NT2/D1 (cell line): ENCODE results near the gene UMAD1.
A peak's percentile ranks its signal among the peaks of the same experiment; 100 is the strongest.

Source experiments
- DNase-seq: peaks from one replicate; pipeline ENCODE4 v3.0.0-alpha.2; 2011; ENCODE audit warnings: low read depth, low spot score
- H3K27me3 ChIP-seq: 2 replicates; pipeline ENCODE4 v1.6.0; 2011; ENCODE audit warnings: mild to moderate bottlenecking; ENCODE audit not compliant: insufficient read length, insufficient read depth
- H3K36me3 ChIP-seq: 2 replicates; pipeline ENCODE4 v1.6.1; 2011; ENCODE audit warnings: mild to moderate bottlenecking, low read length, mixed read lengths; ENCODE audit not compliant: insufficient read depth, insufficient read length
- H3K4me1 ChIP-seq: 2 replicates; pipeline ENCODE4 v1.5.1; 2011; ENCODE audit not compliant: insufficient read depth, insufficient read length
- H3K4me3 ChIP-seq: 2 replicates; pipeline ENCODE4 v1.5.1; 2011; ENCODE audit warnings: low read depth; ENCODE audit not compliant: insufficient read length
- H3K9ac ChIP-seq: 2 replicates; pipeline ENCODE4 v1.6.0; 2011; ENCODE audit warnings: low read depth; ENCODE audit not compliant: insufficient read length
- H3K9me3 ChIP-seq: 2 replicates; pipeline ENCODE4 v1.5.1; 2011; ENCODE audit warnings: mild to moderate bottlenecking, low read length; ENCODE audit not compliant: insufficient read depth
- SUZ12 ChIP-seq: IDR thresholded peaks from 2 replicates; pipeline ENCODE4 v1.6.1; 2011; ENCODE audit not compliant: insufficient read length, insufficient read depth; ENCODE audit errors: extremely low read depth
- YY1 ChIP-seq: IDR thresholded peaks from 2 replicates; pipeline ENCODE4 v1.6.1; 2011; ENCODE audit not compliant: insufficient read length, insufficient read depth
- ZNF274 ChIP-seq: IDR thresholded peaks from 2 replicates; pipeline ENCODE4 v1.6.1; 2011; ENCODE audit warnings: mild to moderate bottlenecking, low read depth, low read length

UMAD1 gene

GRCh38 chr7:7705318-7705717 lies 64.8 kb downstream of the UMAD1 start:
- TF ChIP-seq YY1 (no peak), ZNF274 (no peak), SUZ12 (no peak)
- Histone ChIP-seq H3K9me3 (no peaks in the 10 kb centered on the region), H3K4me1 (no peaks in the 10 kb centered on the region), H3K4me3 (no peak overlapping the region), H3K27me3 (no peaks in the 10 kb centered on the region), H3K9ac (no peak overlapping the region), H3K36me3 (no peaks in the 10 kb centered on the region)
- no peak for DNase-seq

GRCh38 chr7:7706101-7706511 lies 65.6 kb downstream of the UMAD1 start:
- no peak for DNase-seq
- H3K27me3 ChIP-seq: no peaks in the 10 kb centered on the region
- no peaks in the 10 kb centered on the region for H3K4me1 ChIP-seq
- no peak overlapping the region for H3K9ac ChIP-seq
- H3K4me3 ChIP-seq: no peak overlapping the region
- H3K36me3 ChIP-seq: no peaks in the 10 kb centered on the region
- TF ChIP-seq SUZ12: no peak
- TF ChIP-seq ZNF274: no peak
- TF ChIP-seq YY1: no peak
- H3K9me3 ChIP-seq: no peaks in the 10 kb centered on the region

DNA sequence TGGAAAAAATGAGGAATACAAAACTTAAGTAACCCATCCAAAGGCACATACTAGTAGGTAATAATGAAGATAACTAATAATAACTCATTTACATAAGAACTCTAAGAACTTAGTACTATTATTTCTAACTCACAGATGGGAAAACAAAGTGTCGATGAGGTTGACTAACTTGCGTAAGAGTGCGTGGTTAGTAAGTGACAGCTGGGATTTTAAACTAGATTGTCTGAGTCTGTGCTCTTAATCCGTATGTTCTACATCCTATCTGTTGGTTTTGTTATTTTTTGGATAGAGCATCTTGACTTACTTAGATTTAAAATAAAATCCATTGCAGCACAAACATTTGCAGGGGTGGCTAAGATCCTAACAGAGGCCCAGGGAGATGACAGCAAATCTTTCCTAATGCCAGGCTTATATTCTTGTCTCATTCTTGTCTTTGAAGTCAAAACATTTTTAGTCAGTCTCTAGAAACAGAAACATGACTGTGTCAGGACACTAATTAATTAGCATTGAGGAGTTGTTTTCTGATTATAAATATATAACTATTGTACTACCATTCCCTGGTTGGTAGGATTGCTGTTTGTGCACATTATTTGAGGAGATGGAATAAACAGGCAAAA lies 66.1 kb downstream of the UMAD1 start:
- Histone ChIP-seq H3K27me3 (no peaks in the 10 kb centered on the region), H3K36me3 (no peaks in the 10 kb centered on the region), H3K4me3 (no peak overlapping the region), H3K9me3 (no peaks in the 10 kb centered on the region), H3K4me1 (no peaks in the 10 kb centered on the region), H3K9ac (no peak overlapping the region)
- DNase-seq: no peak
- TF ChIP-seq ZNF274 (no peak), SUZ12 (no peak), YY1 (no peak)

DNA sequence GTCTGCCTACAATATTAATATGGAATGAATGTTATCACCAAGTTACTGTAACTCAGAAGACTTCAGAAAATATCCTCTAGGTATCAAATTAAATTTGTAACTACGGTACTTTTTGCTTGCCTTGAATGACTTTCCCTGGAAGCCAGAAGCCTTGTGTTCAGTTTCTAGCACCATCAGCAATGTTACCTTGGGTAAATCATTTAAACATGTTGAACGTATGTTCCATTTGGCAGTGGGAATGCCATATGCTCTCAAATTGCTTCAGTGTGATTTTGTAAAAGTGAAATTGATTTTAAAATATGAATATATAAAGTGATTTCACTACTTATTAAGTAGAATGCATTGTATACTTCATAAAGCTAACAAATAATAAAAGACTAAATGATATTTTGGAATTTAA lies 66.7 kb downstream of the UMAD1 start:
- Histone ChIP-seq H3K27me3 (no peaks in the 10 kb centered on the region), H3K4me3 (no peak overlapping the region), H3K4me1 (no peaks in the 10 kb centered on the region), H3K9me3 (no peaks in the 10 kb centered on the region), H3K9ac (no peak overlapping the region), H3K36me3 (no peaks in the 10 kb centered on the region)
- TF ChIP-seq YY1 (no peak), ZNF274 (no peak), SUZ12 (no peak)
- DNase-seq: no peak

- Histone ChIP-seq H3K9me3 (no peaks in the 10 kb centered on the region), H3K4me1 (no peaks in the 10 kb centered on the region), H3K9ac (no peak overlapping the region), H3K27me3 (no peaks in the 10 kb centered on the region), H3K4me3 (no peak overlapping the region), H3K36me3 (no peaks in the 10 kb centered on the region)
- TF ChIP-seq SUZ12 (no peak), ZNF274 (no peak), YY1 (no peak)
- peak; percentile 47 for DNase-seq
These were observed 67.3 kb downstream of the UMAD1 start for GRCh38 chr7:7707806-7708205.

DNA sequence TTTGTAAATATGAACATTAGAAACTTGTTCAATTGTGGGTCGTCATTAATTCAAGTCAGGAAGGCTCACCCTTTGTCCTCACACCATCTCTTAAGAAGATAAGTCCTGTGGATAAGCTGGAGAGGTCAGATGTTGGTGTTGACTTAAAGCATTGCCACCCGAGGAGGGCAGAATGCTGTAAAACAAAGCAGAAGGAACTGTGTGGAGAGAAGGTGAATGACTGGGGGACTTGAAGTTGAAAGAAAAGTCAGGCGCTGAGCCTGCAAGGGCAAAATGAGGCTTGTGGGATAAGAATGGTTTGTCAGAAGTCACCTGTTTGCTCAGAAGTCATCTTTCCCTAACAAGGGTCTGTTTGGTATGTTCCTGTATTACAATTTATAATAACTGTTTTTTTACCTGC lies 68.7 kb downstream of the UMAD1 start:
- TF ChIP-seq SUZ12: no peak
- TF ChIP-seq YY1: no peak
- no peak for TF ChIP-seq ZNF274
- no peak overlapping the region for H3K9ac ChIP-seq
- H3K4me3 ChIP-seq: no peak overlapping the region
- H3K27me3 ChIP-seq: no peaks in the 10 kb centered on the region
- no peaks in the 10 kb centered on the region for H3K36me3 ChIP-seq
- H3K9me3 ChIP-seq: no peaks in the 10 kb centered on the region
- DNase-seq: peak; percentile 77
- no peaks in the 10 kb centered on the region for H3K4me1 ChIP-seq

DNA sequence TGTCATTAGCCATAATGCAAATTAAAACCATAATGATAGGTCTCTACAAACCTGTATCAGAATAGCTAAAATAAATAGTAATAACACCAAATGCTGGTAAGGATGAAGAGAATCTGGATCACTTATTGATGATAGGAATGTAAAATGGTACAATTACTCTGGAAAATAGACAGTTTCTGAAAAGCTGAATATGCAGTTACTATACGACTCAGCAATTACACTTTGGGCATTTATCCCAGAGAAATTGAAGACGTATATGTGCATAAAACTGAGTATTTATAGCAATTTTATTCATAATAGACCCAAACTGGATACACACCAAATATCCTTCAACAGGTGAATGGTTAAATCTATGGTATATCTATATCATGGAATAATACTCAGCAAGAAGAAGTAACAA lies 69.9 kb downstream of the UMAD1 start:
- TF ChIP-seq SUZ12: no peak
- no peak for TF ChIP-seq YY1
- TF ChIP-seq ZNF274: no peak
- no peak overlapping the region for H3K4me3 ChIP-seq
- H3K9ac ChIP-seq: no peak overlapping the region
- H3K9me3 ChIP-seq: no peaks in the 10 kb centered on the region
- no peaks in the 10 kb centered on the region for H3K36me3 ChIP-seq
- H3K4me1 ChIP-seq: no peaks in the 10 kb centered on the region
- DNase-seq: no peak
- no peaks in the 10 kb centered on the region for H3K27me3 ChIP-seq

DNA sequence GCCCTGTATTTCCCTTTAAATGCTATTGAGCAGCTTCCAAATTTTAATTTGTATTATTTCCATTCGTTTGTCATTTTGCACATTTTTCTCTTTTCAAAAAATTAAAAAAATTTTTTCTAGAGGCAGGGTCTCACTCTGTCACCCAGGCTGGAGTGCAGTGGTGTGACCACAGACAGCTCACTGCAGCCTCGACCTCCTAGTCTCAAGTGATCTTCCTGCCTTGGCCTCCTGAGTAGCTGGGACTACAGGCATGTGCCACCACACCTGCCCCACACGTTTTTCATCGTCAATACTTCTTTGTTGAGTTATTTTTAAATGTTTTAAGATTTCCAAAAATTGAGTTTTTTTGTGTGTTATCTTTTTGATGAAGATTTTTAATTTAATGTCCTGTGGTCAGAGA lies 73.2 kb downstream of the UMAD1 start:
- H3K9me3 ChIP-seq: no peaks in the 10 kb centered on the region
- no peak for TF ChIP-seq ZNF274
- no peaks in the 10 kb centered on the region for H3K4me1 ChIP-seq
- no peaks in the 10 kb centered on the region for H3K27me3 ChIP-seq
- H3K4me3 ChIP-seq: no peak overlapping the region
- no peak overlapping the region for H3K9ac ChIP-seq
- no peak for DNase-seq
- no peaks in the 10 kb centered on the region for H3K36me3 ChIP-seq
